Measurements from ENCODE around the gene STIP1. TPM values are rescaled to one million over a fixed set of nuclear protein-coding genes. Genes with fewer than 3 reads are reported as not detected.

STIP1 gene
- total RNA-seq (231 and 244 TPM in 2 replicates), polyA plus RNA-seq (229 and 240 TPM in 2 replicates)

DNA sequence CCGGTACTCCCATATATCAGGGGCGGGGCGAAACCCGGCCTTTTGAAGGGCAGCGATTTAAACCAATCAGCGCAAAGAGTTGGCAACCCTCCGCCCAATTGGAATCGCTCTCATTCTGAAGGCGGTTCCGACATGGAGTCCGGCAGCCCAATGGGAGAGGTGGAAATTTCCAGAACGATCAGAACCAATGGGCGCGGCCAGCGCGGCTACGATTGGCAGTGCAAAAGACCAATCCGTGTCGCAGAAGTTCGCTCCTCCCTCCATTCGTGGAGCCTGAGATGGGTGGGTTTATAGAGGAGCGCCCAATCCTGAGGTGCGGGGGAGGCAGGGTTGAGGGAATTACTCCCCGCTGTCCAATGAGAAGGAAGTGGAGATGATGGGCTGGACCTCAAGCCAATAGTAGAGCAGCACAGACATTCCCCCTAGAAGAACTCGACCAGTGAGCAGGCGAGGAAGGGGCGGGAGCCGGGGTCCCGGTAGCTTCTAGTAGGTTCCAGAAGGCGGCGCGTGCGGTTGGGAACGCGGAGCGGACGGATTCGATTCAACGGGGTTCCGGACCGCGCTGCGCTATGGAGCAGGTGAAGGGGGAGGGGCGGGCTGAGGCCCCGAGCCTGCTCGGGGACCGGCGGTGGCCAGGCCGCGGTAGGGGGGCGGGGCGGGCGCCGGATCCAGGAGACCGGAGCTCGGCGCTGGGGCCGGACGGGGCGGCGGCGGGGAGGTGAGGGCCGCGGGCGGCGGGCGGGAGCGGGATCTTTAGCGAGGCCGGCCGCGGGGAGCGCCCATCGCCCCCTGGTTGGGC is at the start of gene STIP1:
Gene STIP1 (plus strand): TSS at position 479 of the 799 bp plus-strand sequence. CDS start 91 bp downstream, at position 570.
- peak; percentile 48 for TF ChIP-seq CTCF (IDR thresholded peaks at IDR 0.05; ENCODE audit: low read depth, low read length)
- Histone ChIP-seq H3K4me3 (peak within 1 kb of the TSS; percentile 45), H3K4me1 (ENCODE audit: low read depth) (peaks cover 20% of the 10 kb centered on the region), H3K27me3 (no peaks in the 10 kb centered on the region), H3K36me3 (no peaks in the 10 kb centered on the region), H3K27ac (peak within 1 kb of the TSS; percentile 93), H3K9me3 (ENCODE audit: low read depth) (no peaks in the 10 kb centered on the region)
- peak; percentile 100 for DNase-seq (ENCODE audit: low read depth in 1 of 2, low spot score in 1 of 2)

- TF ChIP-seq CTCF (IDR thresholded peaks at IDR 0.05; ENCODE audit: low read depth, low read length) = no peak
Measured at GRCh38 chr11:64136765-64137441, 49.1 kb upstream of the STIP1 start.

GRCh38 chr11:64138398-64138797 is 47.6 kb upstream of the STIP1 start:
- no peaks in the 10 kb centered on the region for H3K4me1 ChIP-seq (ENCODE audit: low read depth)

More at GRCh38 chr11:64136765-64137441, 49.1 kb upstream of the STIP1 start:
- peak in 1 of 2 donors; percentile 24 for DNase-seq (ENCODE audit: low read depth in 1 of 2, low spot score in 1 of 2)
- H3K36me3 ChIP-seq = no peaks in the 10 kb centered on the region
- H3K27ac ChIP-seq = no peak overlapping the region
- no peak overlapping the region for H3K4me3 ChIP-seq
- no peaks in the 10 kb centered on the region for H3K27me3 ChIP-seq
- no peaks in the 10 kb centered on the region for H3K9me3 ChIP-seq (ENCODE audit: low read depth)
- peaks cover 15% of the 10 kb centered on the region for H3K4me1 ChIP-seq (ENCODE audit: low read depth)

GRCh38 chr11:64139049-64139448 is 46.9 kb upstream of the STIP1 start:
- H3K27ac ChIP-seq = no peak overlapping the region
- no peaks in the 10 kb centered on the region for H3K9me3 ChIP-seq (ENCODE audit: low read depth)
- H3K4me3 ChIP-seq = no peak overlapping the region
- no peak for DNase-seq (ENCODE audit: low read depth in 1 of 2, low spot score in 1 of 2)
- no peaks in the 10 kb centered on the region for H3K4me1 ChIP-seq (ENCODE audit: low read depth)
- no peaks in the 10 kb centered on the region for H3K36me3 ChIP-seq
- TF ChIP-seq CTCF (IDR thresholded peaks at IDR 0.05; ENCODE audit: low read depth, low read length) = no peak
- H3K27me3 ChIP-seq = no peaks in the 10 kb centered on the region

More at GRCh38 chr11:64138398-64138797, 47.6 kb upstream of the STIP1 start:
- Histone ChIP-seq H3K4me3 (no peak overlapping the region), H3K36me3 (no peaks in the 10 kb centered on the region), H3K9me3 (ENCODE audit: low read depth) (no peaks in the 10 kb centered on the region), H3K27me3 (no peaks in the 10 kb centered on the region), H3K27ac (no peak overlapping the region)
- no peak for DNase-seq (ENCODE audit: low read depth in 1 of 2, low spot score in 1 of 2)
- no peak for TF ChIP-seq CTCF (IDR thresholded peaks at IDR 0.05; ENCODE audit: low read depth, low read length)

DNA sequence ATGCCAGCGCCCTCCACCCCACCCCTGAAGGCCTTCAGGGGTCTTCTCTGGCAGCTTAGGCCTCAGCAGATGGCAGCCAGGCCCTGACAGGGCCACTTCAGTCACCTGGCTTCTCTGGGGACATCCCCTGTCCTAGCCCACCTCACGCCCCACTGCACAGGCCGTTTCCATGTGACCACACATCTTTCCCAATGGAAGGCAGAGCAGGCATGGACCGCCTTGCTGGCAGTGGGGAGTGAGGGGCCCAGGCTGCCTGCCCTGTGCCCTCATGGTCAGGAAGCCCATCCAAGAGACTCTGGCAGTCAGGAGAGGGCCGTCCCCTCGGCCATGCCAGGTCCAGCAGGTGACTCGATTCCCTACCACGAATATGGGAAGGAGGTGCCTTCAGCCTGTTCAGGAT is 45.9 kb upstream of the STIP1 start:
- Histone ChIP-seq H3K4me1 (ENCODE audit: low read depth) (no peaks in the 10 kb centered on the region), H3K27me3 (no peaks in the 10 kb centered on the region), H3K27ac (no peak overlapping the region), H3K36me3 (no peaks in the 10 kb centered on the region), H3K4me3 (no peak overlapping the region), H3K9me3 (ENCODE audit: low read depth) (no peaks in the 10 kb centered on the region)
- no peak for DNase-seq (ENCODE audit: low read depth in 1 of 2, low spot score in 1 of 2)
- no peak for TF ChIP-seq CTCF (IDR thresholded peaks at IDR 0.05; ENCODE audit: low read depth, low read length)
